ENCODE measurements around the gene IRF5. TPM values are rescaled to one million over a fixed set of nuclear protein-coding genes. Genes with fewer than 3 reads are reported as not detected.

Gene IRF5
- total and polyA plus RNA-seq, 10 donors: 26.2 to 56.3 (median 42.2) TPM

DNA sequence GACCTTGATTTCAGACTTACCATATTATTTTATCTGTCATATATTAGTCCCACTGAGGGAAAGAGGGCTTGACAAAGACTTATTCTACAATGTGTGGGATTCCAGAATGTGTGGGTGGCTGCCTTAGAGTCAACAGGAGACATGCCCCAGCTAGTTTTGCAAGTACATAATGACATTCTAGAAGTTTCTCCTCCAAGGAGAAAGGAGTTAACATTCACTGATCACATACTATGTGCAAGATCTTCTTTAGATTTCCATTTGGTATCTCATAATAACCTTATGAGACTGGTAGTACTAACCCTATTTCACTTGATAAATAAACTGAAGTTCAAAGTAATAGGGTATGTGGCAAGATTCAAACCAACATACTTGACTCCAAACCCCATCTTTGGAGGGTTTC lies 25.2 kb downstream of the IRF5 start:
- no peaks in the 10 kb centered on the region for H3K27me3 ChIP-seq (replicated peaks in 1 of 7)
- DNase-seq: no peak
- peaks cover 2 to 100% (median 56%) of the 10 kb centered on the region in 6 donors for H3K36me3 ChIP-seq
- TF ChIP-seq, protein P1, sequence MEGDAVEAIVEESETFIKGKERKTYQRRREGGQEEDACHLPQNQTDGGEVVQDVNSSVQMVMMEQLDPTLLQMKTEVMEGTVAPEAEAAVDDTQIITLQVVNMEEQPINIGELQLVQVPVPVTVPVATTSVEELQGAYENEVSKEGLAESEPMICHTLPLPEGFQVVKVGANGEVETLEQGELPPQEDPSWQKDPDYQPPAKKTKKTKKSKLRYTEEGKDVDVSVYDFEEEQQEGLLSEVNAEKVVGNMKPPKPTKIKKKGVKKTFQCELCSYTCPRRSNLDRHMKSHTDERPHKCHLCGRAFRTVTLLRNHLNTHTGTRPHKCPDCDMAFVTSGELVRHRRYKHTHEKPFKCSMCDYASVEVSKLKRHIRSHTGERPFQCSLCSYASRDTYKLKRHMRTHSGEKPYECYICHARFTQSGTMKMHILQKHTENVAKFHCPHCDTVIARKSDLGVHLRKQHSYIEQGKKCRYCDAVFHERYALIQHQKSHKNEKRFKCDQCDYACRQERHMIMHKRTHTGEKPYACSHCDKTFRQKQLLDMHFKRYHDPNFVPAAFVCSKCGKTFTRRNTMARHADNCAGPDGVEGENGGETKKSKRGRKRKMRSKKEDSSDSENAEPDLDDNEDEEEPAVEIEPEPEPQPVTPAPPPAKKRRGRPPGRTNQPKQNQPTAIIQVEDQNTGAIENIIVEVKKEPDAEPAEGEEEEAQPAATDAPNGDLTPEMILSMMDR (IDR thresholded peaks at IDR 0.05 in 8 of 11, conservative IDR thresholded peaks at IDR 0.05 in 3 of 11): no peak
- TF ChIP-seq POLR2AphosphoS5 (IDR thresholded peaks at IDR 0.05) (no peak), POLR2A (IDR thresholded peaks at IDR 0.05) (no peak)
- H3K27ac ChIP-seq: peak overlapping the region in 6 of 8 donors; percentile 16 to 51 (median 30)
- peaks cover 0 to 19% (median 11%) of the 10 kb centered on the region in 6 donors for H3K4me1 ChIP-seq
- intact Hi-C loops (cut with DNase I; ENCODE audit: low total_unique reads): no loop called here
- H3K4me3 ChIP-seq: no peak overlapping the region
- H3K9me3 ChIP-seq: no peaks in the 10 kb centered on the region

DNA sequence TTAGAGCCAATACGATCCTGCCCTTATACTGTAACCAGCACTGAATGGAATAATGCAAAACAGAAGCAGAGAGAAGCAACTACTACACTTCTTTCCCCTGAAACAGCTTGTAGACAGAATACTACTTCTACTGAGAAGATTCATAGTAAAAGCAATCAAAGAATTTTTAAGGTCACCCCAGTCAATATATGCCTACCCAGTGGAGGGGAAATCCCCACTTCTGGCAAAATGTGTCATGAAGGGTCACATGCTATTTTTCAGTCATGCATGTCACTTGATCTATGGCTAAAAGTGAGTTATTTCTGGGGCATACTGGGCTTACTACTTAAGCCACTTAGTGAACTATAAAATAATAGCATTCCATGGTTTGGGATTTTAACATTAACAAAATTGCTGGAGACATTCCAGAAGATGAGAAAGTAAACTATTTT lies 25.6 kb downstream of the IRF5 start:
- Histone ChIP-seq H3K27ac (peak overlapping the region in 7 of 8 donors; percentile 11 to 51 (median 29)), H3K4me3 (no peak overlapping the region), H3K9me3 (no peaks in the 10 kb centered on the region), H3K27me3 (replicated peaks in 1 of 7) (no peaks in the 10 kb centered on the region), H3K36me3 (peaks cover 2 to 100% (median 57%) of the 10 kb centered on the region in 6 donors), H3K4me1 (peaks cover 0 to 19% (median 11%) of the 10 kb centered on the region in 6 donors)
- intact Hi-C loops (cut with DNase I; ENCODE audit: low total_unique reads): no loop called here
- DNase-seq: no peak
- WGBS, 5 donors: 53 to 76% (median 70%) methylated on average over 1 of the region's 1 CpG
- TF ChIP-seq POLR2AphosphoS5 (IDR thresholded peaks at IDR 0.05): no peak
- TF ChIP-seq, protein P1 (IDR thresholded peaks at IDR 0.05 in 8 of 11, conservative IDR thresholded peaks at IDR 0.05 in 3 of 11): no peak
- TF ChIP-seq POLR2A (IDR thresholded peaks at IDR 0.05): no peak

DNA sequence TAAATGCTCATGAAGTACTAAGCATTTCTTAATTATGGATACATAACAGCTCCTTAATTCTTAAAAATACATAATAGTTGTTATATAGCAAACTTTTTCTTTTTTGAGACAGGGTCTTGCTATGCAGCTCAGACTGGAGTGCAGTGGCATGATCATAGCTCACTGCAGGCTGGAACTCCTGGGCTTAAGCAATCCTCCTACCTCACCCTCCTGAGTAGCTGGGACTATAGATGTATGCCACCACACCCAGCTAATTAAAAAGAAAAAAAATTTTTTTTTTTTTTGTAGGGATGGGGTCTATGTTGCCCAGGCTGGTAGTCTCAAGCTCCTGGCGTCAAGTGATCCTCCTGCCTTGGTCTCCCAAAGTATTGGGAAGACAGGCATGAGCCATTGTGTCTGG lies 30.9 kb downstream of the IRF5 start:
- Histone ChIP-seq H3K9me3 (no peaks in the 10 kb centered on the region), H3K27me3 (replicated peaks in 1 of 7) (no peaks in the 10 kb centered on the region), H3K27ac (no peak overlapping the region), H3K4me1 (peaks cover 0 to 5% (median 3%) of the 10 kb centered on the region in 6 donors), H3K4me3 (no peak overlapping the region), H3K36me3 (peaks cover 2 to 99% (median 76%) of the 10 kb centered on the region in 6 donors)
- intact Hi-C loops (cut with DNase I; ENCODE audit: low total_unique reads): no loop called here
- DNase-seq: no peak
- WGBS, 5 donors: 92 to 100% (median 93%) methylated on average over 1 of the region's 1 CpG
- TF ChIP-seq, protein P1 (IDR thresholded peaks at IDR 0.05 in 8 of 11, conservative IDR thresholded peaks at IDR 0.05 in 3 of 11): no peak
- no peak for TF ChIP-seq POLR2AphosphoS5 (IDR thresholded peaks at IDR 0.05)
- TF ChIP-seq POLR2A (IDR thresholded peaks at IDR 0.05): no peak

DNA sequence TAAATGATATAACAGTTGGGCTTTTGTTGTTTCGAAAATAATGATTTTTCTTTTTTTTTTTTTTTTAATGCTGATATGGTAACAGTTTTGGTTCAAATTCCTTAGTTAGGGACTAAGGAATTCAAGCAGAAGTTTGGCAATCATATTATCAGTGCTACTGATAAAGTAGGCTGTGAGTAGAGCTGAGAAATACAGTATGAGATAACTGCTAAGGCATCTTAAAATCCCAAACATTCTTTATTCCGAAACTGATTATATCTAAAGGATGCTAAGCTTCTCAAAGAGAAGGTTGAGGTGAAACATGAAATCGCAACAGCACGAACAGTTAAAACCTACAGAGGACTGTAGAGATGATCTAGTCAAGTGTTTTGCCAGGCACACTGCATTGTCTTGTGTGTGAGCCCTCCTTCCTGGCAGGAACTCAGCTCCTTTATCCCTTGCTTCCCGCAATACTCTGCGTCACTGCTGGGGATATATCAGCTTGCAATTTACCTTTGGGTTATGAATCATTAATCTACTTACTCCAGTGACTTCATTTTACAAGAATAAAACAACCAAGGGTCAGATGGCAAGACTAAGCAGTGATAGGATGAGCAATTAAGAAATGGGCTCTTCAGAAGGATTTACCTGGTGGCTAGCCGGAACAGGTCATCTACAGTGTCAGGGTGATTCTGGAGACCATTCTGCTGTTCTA lies 36.7 kb downstream of the IRF5 start:
- Histone ChIP-seq H3K27me3 (replicated peaks in 1 of 7) (no peaks in the 10 kb centered on the region), H3K4me1 (no peaks in the 10 kb centered on the region), H3K27ac (no peak overlapping the region), H3K4me3 (no peak overlapping the region), H3K9me3 (no peaks in the 10 kb centered on the region), H3K36me3 (peaks cover 2 to 99% (median 88%) of the 10 kb centered on the region in 6 donors)
- DNase-seq: no peak
- TF ChIP-seq, protein P1 (IDR thresholded peaks at IDR 0.05 in 8 of 11, conservative IDR thresholded peaks at IDR 0.05 in 3 of 11): no peak
- TF ChIP-seq POLR2AphosphoS5 (IDR thresholded peaks at IDR 0.05) (no peak), POLR2A (IDR thresholded peaks at IDR 0.05) (no peak)
- 84 to 95% (median 88%) methylated on average over 7 of the region's 7 CpGs for WGBS, 5 donors
- intact Hi-C loops (cut with DNase I; ENCODE audit: low total_unique reads): no loop called here

All from spleen (tissue), 11 donors.